ENCODE data around the gene POLR2I. TPM values are rescaled to one million over a fixed set of nuclear protein-coding genes. Genes with fewer than 3 reads are reported as not detected.

POLR2I gene
- total RNA-seq, 1 experiment from 2014 or later: 165 TPM

- ChIA-PET CTCF (interaction anchor here (1.0 kb wide), 1 partner anchor 126 kb away, joined by 3 read pairs; no protein-coding TSS in a partner anchor), POLR2A (no interaction called here)
- DNase-seq (ENCODE audit: low spot score): no peak
- TF ChIP-seq NR3C1 (CRISPR knock-in tag; conservative IDR thresholded peaks at IDR 0.05; ENCODE audit: low read depth): no peak
- no peak for TF ChIP-seq USF1 (CRISPR knock-in tag; IDR thresholded peaks at IDR 0.05)
- no peak for TF ChIP-seq GRHL2 (CRISPR knock-in tag; IDR thresholded peaks at IDR 0.05; ENCODE audit: insufficient replicate concordance, severe bottlenecking)
- TF ChIP-seq CREB1 (CRISPR knock-in tag; IDR thresholded peaks at IDR 0.05): no peak
- no peak for TF ChIP-seq MLX (CRISPR knock-in tag; IDR thresholded peaks at IDR 0.05)
- no peak for TF ChIP-seq ATF1 (CRISPR knock-in tag; IDR thresholded peaks at IDR 0.05)
- no peak for TF ChIP-seq HMGXB4 (CRISPR knock-in tag; IDR thresholded peaks at IDR 0.05)
- no peak for TF ChIP-seq FOXP1 (CRISPR knock-in tag; IDR thresholded peaks at IDR 0.05; ENCODE audit: borderline replicate concordance)
- TF ChIP-seq ZNF317 (CRISPR knock-in tag; IDR thresholded peaks at IDR 0.05; ENCODE audit: borderline replicate concordance, low read depth): no peak
- no peak for TF ChIP-seq HMGA2 (CRISPR knock-in tag; IDR thresholded peaks at IDR 0.05)
- TF ChIP-seq ZNF425 (CRISPR knock-in tag; conservative IDR thresholded peaks at IDR 0.05): no peak
- no peak for TF ChIP-seq SMAD4 (CRISPR knock-in tag; IDR thresholded peaks at IDR 0.05)
- no peak for TF ChIP-seq ATF3 (CRISPR knock-in tag; conservative IDR thresholded peaks at IDR 0.05)
- TF ChIP-seq ARID4B (CRISPR knock-in tag; IDR thresholded peaks at IDR 0.05; ENCODE audit: borderline replicate concordance): no peak
- no peak for TF ChIP-seq PRDM15 (CRISPR knock-in tag; IDR thresholded peaks at IDR 0.05)
- TF ChIP-seq KAT7 (CRISPR knock-in tag; IDR thresholded peaks at IDR 0.05; ENCODE audit: borderline replicate concordance): no peak
- no peak for TF ChIP-seq PREB (CRISPR knock-in tag; IDR thresholded peaks at IDR 0.05; ENCODE audit: borderline replicate concordance)
- TF ChIP-seq TP53 (CRISPR knock-in tag; IDR thresholded peaks at IDR 0.05): no peak
- no peak for TF ChIP-seq ZNF232 (CRISPR knock-in tag; IDR thresholded peaks at IDR 0.05)
- Mint-ChIP-seq H3K4me1 (no peaks in the 10 kb centered on the region), H3K27me3 (ENCODE audit: low read depth) (no peaks in the 10 kb centered on the region), H3K4me3 (no peak overlapping the region), H3K27ac (no peak overlapping the region), H3K36me3 (peaks cover 21% of the 10 kb centered on the region), H3K9me3 (no peaks in the 10 kb centered on the region)
- ATAC-seq: no peak
Measured at GRCh38 chr19:36103040-36103626, 11.5 kb downstream of the POLR2I start.

Data from WTC11 (cell line).